AG08396 (cell line): ENCODE results near the gene FAF2.

Source experiments
- DNase-seq: peaks from one replicate; pipeline ENCODE4 v3.0.0; 2012; ENCODE audit warnings: low spot score, mixed read lengths

The FAF2 gene

GRCh38 chr5:176531902-176532493 lies 83.8 kb downstream of the FAF2 start:
- no peak for DNase-seq

GRCh38 chr5:176532795-176533194 lies 84.6 kb downstream of the FAF2 start:
- DNase-seq, result no peak

- no peak for DNase-seq
These were observed 85.2 kb downstream of the FAF2 start for GRCh38 chr5:176533390-176533789.

GRCh38 chr5:176533894-176534611 lies 85.9 kb downstream of the FAF2 start:
- DNase-seq, result peak; percentile 35

GRCh38 chr5:176534640-176535039 lies 86.5 kb downstream of the FAF2 start:
- peak; percentile 12 for DNase-seq

- peak; percentile 32 for DNase-seq
These were observed 87.0 kb downstream of the FAF2 start for GRCh38 chr5:176535101-176535663.

GRCh38 chr5:176535664-176536131 lies 87.5 kb downstream of the FAF2 start:
- no peak for DNase-seq

GRCh38 chr5:176536132-176536901 lies 88.1 kb downstream of the FAF2 start:
- peak; percentile 85 for DNase-seq

- peak; percentile 98 for DNase-seq
These were observed 88.8 kb downstream of the FAF2 start, which contains the start of gene RNF44 for GRCh38 chr5:176536902-176537553. TSS of gene RNF44 (minus strand) at chr5:176537402. CDS start at chr5:176532472, 4,930 bp downstream.

GRCh38 chr5:176537554-176538229 lies 89.5 kb downstream of the FAF2 start:
- peak; percentile 95 for DNase-seq

GRCh38 chr5:176538230-176538988 lies 90.2 kb downstream of the FAF2 start:
- no peak for DNase-seq

GRCh38 chr5:176538989-176539384 lies 90.8 kb downstream of the FAF2 start:
- DNase-seq, result no peak

- no peak for DNase-seq
These were observed 92.3 kb downstream of the FAF2 start for GRCh38 chr5:176540476-176540899.

- no peak for DNase-seq
These were observed 92.8 kb downstream of the FAF2 start for GRCh38 chr5:176540956-176541337.

- DNase-seq, result no peak
These were observed 93.4 kb downstream of the FAF2 start for GRCh38 chr5:176541338-176542134.

GRCh38 chr5:176542135-176542595 lies 94.0 kb downstream of the FAF2 start:
- no peak for DNase-seq

- peak; percentile 48 for DNase-seq
These were observed 94.6 kb downstream of the FAF2 start for GRCh38 chr5:176542596-176543427.

GRCh38 chr5:176543428-176544182 lies 95.4 kb downstream of the FAF2 start:
- DNase-seq, result peak; percentile 67
